ENCODE data around the gene SET.

GRCh38 chr9:128684065-128684324 lies 5.0 kb upstream of the SET start:
- TF ChIP-seq CTCF (optimal IDR thresholded peaks at IDR 0.05 in 1 of 3, IDR thresholded peaks at IDR 0.05 in 1 of 3, conservative IDR thresholded peaks at IDR 0.05 in 1 of 3; ENCODE audit: extremely low read depth in 1 of 3, insufficient read depth in 2 of 3, low read length in 3 of 3) (no peak), EZH2 (IDR thresholded peaks at IDR 0.05; ENCODE audit: low read length) (no peak)
